HG02884 (cell line): ENCODE measurements around the gene MCUR1.
"Not testable (repeated sequence)": the region's sequence is repeated elsewhere in the genome, so short reads cannot be mapped to it uniquely, and the experiment has no call there.

Experiments
- ATAC-seq: cut with Tn5 transposase; IDR thresholded peaks from one replicate; pipeline ENCODE4 v1.9.1; 2021; ENCODE audit warnings: mild to moderate bottlenecking, moderate library complexity; ENCODE audit not compliant: unreplicated experiment

Gene MCUR1

DNA sequence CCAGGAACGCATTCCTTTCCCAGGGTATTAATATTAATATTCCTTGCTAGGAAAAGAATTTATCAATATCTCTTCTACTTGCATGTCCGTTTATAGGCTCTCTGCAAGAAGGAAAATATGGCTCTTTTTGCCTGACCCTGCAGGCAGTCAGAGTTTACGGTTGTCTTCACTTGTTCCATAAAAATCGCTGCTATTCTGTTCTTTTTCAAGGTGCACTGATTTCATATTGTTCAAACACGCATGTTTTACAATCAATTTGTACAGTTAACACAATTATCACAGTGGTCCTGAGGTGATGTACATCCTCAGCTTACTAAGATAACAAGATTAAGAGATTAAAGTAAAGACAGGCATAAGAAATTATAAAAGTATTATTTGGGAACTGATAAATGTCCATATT, 15.1 kb upstream of the MCUR1 start:
- ATAC-seq = not testable (repeated sequence)

DNA sequence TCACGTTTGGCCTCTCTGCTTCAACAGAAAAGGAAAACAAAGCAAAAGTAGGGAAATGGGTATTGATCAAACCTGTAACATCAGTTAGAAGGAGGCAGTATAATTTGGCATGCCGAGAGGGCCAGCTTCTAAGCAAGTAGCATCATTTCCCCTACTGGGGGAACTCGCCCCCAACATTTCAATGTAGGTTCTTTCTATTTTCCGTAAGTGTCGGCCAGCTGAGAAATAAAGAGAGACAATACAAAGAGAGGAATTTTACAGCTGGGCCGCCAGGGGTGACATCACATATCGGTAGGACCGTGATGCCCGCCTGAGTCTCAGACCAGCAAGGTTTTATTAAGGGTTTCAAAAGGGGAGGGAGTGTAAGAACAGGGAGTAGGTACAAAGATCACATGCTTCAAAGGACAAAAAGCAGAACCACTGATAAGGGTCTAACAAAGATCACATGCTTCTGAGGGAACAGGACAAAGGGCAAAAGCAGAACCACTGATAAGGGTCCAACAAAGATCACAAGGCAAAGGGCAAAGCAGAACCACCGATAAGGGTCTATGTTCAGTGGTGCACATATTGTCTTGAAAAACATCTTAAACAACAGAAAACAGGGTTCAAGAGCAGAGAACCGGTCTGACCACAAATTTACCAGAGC, 14.4 kb upstream of the MCUR1 start:
- not testable (repeated sequence) for ATAC-seq

DNA sequence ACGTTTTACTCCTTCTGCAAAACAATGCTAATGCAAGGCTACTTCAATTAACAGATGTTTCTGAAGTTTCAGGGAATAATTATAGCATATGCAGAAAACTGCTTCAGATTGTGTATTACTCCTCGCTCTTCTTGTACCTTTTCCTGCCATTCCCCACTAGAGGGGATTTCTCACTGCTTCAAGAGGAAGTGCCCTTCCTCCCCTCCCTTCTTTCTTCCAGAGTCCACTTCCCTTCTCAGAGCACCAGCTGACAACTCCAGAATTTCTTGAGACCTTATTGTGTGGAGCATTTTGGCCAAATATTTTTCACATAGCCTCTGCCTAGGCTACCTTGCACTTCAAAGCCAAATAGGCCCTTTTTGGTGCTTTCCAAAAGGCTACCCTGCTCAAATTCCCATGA, 12.7 kb upstream of the MCUR1 start:
- no peak for ATAC-seq

DNA sequence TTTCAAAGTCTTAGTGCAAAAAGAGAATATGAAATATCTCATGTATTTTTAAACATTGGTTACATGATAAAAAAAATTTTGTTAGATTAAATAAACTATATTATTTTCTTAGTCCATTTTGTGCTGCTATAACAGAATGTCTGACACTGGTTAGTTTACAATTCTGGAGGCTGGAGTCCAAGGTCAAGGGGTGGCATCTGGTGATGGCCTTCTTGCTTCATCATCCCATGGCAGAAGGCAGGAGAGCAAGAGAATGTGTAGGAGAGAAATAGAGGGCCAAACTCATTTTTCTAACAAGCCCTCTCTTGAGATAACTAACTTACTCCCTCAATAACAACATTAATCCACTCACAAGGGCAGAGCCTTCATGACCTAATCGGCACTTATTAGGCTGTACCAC, 11.5 kb upstream of the MCUR1 start:
- ATAC-seq = no peak

DNA sequence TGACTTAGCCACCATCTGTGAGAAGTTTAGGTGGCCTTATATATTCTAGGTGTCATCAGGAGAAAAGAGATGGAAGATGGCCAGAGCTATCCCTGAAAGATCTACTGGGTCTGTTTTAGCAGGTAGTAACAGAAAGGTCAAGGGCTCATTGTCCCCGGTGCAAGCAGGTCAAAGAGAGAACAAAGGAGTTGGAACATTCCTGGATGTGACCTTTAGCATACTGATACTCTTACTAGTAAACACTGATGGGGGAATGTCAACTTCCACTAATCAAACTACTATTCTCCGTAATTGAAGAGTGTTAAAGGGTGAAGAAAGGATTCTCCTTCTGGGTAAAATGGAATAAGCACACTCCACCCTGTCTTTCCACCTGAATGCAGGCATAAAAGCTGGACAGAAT, 4.0 kb upstream of the MCUR1 start:
- ATAC-seq = no peak

DNA sequence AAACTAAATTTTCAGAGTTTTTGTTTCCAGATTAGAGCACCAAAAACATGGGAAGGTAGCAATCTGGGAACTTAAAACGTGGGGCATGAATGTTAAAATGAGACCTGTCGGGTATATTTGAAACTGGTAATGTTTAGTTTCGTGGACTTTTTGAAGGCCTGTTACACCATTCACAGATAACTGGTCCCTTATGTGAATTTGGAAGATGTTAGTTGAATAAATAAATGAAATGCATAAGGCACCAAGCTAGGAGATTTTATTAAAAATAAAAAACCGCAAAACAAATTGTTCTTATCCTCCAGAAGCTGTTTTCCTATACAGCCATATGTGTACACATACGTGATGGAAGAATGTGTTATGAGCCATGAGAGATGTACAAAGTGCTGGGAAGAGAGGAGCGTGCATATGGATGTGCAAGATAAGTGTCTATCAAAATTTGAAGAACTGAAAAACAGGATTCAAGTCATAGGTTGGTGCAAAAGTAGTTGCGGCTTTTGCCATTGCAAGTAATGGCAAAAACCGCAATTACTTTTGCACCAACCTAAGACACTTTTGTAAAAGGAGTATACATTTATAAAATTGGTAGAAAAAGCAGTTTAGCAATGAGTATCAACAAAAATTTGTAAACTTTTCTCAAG, 700 bp upstream of the MCUR1 start:
- ATAC-seq = no peak

DNA sequence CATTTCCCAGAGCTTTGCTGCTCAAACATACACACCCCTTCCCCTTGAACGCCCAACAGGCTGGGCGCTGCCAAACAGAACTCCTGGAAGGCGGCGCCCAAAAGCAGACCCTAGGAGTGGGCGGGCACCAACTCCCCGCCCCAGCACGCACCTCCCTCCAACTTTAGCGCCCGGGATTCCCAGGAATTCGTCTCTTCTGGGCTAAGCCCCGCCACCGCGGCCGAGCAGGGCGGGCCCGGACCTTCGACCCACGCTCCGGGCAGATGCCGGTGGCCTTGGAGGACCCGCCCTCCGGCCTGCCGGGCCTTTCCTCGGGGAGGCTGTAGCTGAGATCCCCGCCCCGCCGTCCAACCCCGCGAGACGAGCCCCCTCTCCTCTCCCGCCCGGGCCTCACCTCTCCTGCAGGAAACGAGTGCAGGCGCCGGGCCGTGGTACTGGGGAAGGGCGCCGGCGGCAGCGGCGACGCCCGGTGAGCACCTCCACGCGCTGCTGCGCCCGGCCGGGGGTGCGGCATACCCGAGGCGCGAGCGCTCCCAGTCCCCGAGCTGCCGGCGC, 659 bp downstream of the MCUR1 start:
- peak; percentile 23 for ATAC-seq

DNA sequence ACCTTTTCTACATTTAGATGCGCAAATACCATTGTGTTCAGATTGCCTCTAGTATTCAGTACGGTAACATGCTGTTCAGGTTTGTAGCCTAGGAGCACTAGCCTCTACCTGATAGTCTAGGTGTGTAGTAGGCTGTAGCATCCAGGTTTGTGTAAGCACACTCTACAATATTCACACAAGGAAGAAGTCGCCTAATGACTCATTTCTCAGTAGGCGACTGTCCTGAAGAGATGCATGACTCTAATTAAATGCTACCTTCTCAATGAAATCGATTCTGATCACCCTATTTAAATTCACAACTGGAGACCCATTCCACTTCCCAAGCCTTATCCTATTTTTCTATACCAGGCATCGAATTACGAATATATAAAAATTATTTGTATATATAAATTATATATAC, 1.3 kb downstream of the MCUR1 start:
- ATAC-seq = no peak

DNA sequence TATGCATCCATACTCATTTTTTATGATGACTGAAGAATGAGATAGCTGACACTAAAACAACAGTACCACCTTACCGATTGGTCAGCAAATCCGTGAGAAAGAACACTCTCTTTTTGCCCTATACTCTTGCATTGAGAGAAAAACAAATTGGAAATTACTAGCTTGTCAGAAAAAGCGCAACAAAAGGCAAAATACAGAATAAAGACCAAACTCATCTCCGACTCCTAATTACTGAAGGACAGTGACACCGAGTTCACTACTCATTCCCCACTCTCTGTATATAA, 2.1 kb downstream of the MCUR1 start:
- ATAC-seq = no peak

DNA sequence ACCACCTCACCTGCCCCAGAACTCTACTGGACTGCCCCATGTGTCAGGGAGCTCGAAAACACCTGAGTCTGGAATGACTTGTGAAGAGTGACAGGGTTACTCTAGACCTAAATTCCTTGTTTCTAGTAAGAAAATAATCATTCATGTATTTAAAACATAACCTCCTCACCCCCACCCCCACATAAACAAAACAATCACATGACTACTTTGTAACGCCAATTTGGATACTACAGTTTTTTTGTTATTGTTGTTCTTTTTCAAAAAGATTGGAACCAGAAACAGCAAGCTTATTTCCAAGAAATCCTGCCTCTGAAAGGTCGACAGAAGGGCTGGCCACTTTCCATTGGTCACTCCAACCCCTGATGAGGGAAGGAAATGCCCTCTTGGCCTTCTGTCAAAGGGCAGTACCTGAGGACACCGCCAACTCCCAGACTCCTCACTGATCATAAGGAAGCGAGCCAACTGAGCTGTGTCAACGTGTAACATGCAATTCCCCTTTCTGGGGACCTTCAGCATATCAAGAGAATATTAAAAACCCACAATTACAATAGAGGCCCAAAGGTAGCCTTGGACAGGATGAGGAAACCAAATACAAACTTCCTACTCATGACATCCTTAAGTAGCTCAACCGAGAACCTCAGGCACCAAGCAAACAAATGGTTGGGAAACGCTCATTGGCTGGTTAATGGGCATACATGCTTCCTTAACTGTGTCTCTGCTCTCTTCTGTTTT, 2.6 kb downstream of the MCUR1 start:
- ATAC-seq = no peak

DNA sequence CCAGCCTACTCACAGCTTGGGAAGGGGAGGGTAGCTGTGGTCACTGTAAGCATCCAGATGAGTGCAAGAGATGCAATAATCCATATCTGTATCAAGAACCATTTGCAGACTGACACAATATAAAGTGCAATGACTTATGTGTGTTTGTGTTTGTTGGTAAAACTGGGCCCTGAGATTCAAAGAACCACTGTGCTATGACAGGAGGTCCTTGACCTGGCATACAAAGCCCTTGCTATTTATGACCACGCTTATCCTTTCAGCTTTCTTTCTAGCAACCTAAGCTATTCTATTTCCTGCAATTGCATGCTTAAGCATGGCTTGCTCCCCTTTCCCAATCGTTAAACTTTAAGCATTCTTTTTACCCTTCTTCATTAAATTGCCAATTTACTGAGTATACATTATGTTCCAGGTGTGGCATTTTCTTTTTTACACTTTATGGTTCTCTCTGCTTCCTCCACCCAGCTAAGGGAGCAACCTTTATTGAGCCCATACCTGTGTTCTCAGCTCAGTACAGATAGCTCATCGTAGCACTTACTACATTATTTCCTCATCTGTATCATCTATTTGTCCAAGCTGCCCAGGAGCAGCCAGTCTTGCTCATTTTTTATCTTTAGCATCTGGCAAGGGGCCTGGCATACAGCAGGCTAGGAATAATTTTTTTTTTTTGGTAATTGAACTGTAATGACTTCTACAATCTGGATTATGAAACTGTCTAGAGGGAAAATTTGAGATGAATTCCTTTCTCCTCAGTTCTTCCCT, 3.5 kb downstream of the MCUR1 start:
- no peak for ATAC-seq

DNA sequence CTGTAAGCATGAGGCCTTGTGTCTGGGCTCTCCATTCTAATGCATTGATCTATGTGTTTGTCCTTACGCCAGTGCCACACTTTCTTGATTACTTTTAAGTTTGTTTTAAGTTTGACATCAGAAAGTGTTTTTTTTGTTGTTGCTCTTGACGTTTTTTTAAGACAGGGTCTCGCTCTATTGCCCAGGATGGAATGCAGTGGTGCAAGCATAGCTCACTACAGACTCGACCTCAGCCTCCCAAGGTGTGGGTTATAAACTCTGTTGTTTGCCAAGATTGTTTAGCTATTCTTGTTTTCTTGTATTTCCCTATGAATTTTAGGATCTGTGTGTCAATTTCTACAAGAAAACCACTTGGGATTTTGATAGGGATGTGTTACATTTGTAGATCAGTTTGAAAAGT, 5.6 kb downstream of the MCUR1 start:
- no peak for ATAC-seq

DNA sequence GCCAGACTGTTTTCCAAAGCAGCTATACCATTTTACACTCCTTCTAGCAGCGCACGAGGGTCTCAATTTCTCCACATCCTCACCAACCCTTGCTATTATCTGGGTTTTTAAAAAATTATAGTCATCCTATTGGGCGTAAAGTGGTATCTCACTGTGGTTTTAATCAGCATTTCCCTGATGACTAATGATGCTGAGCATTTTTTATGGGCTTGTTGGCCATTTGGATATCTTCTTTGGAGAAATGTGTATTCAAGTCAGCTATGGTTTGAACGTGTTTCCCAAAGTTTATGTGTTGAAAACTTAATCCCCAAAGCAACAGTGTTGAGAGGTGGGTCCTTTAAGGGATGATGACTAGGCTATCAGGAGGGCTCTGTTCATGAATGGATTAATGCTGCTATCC, 6.7 kb downstream of the MCUR1 start:
- no peak for ATAC-seq

DNA sequence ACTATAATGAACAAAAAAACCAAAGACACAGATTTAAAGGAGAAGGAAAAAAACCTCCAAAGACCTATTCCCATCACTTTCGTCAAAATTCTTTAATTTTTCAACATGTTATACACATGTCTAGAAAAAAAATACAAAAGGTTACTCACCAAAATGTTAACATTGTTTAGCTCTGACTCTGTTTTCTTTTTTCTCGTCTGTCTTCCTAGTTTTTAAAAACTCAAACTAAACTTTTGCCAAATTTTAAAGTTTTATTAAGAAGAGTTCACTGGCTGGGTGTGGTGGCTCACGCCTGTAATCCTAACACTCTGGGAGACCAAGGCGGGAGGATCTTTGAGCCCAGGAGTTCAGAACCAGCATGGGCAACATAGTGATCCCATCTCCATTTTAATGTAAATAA, 10.8 kb downstream of the MCUR1 start:
- no peak for ATAC-seq

DNA sequence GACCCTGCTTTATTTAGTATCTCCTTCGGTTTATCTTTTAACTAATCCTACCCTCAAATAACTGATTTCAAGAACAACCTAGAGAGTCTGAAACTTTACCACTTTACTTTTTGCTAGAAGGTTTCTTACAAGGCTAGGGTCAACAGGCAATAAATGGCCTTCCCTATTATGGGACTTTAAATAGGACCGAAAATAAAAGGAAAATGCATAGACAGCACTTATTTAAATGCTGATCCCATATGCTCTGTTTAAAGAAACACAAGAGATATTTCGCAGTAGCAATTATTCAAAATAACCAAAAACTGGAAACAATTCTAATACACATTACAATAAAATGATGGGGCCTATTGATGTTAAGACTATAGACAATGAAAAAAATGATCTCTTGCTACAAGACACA, 13.7 kb downstream of the MCUR1 start:
- no peak for ATAC-seq

DNA sequence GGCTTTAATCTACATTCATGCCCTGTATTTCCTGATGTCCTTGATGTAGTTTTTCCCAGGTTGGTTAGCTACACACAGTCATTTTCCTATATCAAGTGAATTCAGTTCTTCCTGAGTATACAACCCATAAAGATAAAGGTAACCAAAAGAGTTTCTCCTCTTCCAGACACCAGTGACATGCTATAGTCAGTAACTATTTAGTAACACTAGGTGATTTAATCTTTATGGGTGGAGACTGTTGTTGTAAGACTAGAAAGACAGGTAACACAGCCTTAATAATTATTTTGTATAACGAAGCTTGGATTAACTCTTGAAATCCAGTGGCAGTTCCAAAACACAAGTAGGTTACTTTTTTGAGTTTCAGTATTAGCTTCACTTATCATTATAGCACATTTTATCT, 17.6 kb downstream of the MCUR1 start:
- no peak for ATAC-seq

DNA sequence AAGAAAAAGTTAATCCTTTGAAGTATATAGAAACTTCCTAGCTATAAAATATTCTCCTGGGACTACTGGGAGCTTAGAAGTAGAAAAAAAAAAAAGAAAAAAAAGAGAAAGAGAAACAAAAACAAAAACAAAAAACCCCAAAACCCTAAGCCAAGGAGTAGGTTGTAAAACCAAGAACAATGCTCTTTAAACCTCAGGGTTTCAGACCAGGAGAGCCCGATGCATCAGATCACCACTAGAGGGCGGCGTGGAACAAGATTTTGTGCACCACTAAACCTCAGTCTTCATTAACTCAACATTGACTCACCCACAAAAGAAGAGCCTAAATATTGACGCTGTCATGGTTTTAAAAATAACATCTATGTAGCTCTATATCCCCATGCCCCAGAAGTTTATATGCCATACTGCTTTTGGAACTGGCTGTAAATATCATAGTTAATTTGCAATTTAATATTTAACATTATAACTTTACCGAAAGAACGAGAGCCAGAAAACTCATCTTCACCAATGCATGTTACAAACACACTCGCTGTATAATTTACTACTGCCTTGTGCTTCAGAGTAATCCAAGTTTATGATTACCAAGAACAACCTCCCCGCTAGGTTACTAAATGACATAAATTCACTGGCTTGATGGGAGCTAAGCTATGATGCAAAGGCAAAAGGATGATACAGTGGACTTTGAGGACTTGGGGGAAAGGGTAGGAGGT, 19.2 kb downstream of the MCUR1 start:
- ATAC-seq = peak; percentile 69

DNA sequence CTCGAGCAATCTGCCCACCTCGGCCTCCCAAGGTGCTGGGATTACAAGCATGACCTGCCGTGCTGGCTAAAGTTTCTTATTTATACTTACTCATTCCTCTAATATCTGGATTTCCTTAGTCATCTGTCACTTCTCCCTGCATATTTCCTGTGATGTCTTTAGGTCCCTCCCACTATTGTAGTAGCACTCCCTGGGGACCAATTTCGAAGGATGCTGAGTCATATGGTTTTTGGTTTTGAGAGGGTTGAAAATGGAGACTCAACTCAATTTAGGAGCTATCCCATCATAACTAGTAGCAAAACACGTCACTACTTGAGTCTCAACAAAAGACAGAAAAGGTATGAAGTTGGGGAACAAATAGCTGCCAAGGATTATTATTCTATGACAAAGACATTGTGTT, 20.2 kb downstream of the MCUR1 start:
- no peak for ATAC-seq

DNA sequence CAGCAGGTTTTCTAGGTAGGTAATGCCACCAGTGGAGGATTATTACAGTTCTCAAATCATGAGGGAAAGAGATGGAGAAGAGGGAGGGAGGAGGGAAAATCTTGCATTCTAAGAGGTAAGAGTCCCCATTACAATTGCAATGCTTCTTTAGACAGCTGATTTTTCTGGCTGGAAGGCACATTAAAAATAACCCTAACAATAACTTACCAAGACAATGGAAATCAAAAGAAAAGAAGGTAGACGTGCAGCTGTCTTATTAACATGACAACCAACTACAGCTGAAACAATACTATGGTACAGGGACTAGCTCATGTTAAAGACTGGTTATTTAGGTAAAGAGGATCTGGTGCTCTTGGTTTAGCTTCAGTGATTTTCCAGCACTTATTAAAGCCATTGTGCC, 24.6 kb downstream of the MCUR1 start:
- ATAC-seq = no peak

DNA sequence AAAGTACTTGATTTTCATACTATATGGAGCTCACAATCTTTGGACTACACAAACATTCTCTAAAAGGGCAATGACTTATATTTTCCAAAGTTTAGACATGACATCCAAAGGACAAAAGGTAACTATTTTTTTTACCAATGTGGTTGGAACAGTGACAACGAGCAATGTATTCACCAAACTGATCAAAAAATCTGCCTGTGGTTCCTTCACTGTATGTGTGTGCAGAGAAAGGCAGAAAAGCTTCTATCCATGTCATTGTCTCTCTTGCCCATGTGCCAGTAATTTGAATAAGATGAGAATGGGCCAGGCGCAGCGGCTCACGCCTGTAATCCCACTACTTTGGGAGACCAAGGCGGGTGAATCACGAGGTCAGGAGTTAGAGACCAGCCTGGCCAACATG, 25.5 kb downstream of the MCUR1 start:
- no peak for ATAC-seq

DNA sequence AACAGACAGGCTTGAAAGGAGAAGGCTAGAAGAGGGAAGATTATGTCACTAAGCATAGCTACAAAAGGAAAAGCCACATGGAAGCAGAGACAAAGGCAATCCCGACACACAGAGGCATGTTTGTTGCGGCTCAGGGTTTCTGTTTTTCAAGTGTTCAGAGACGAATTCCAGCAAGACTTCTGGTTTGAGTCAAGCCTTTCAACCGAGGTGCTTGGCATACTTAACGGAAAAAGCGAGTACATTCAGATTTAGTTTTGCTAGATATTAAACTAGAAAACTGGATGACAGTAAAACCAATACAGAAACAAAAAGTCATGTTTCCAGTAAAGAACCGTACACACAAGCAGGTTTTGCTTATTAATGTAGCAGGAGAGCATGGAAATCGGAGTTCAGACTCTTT, 27.2 kb downstream of the MCUR1 start:
- no peak for ATAC-seq
